Middle frontal gyrus (tissue), 1 donor: Measurements from ENCODE around the gene FUOM.

Experiments used
- DNase-seq: peaks from one replicate; pipeline ENCODE4 v3.0.0-alpha.2; 2015; ENCODE audit warnings: low spot score; ENCODE audit errors: extremely low spot score

FUOM gene

GRCh38 chr10:133313192-133313591, 44.6 kb downstream of the FUOM start:
- no peak for DNase-seq

- DNase-seq: no peak
Observed at GRCh38 chr10:133312769-133313145, 45.1 kb downstream of the FUOM start.

DNA sequence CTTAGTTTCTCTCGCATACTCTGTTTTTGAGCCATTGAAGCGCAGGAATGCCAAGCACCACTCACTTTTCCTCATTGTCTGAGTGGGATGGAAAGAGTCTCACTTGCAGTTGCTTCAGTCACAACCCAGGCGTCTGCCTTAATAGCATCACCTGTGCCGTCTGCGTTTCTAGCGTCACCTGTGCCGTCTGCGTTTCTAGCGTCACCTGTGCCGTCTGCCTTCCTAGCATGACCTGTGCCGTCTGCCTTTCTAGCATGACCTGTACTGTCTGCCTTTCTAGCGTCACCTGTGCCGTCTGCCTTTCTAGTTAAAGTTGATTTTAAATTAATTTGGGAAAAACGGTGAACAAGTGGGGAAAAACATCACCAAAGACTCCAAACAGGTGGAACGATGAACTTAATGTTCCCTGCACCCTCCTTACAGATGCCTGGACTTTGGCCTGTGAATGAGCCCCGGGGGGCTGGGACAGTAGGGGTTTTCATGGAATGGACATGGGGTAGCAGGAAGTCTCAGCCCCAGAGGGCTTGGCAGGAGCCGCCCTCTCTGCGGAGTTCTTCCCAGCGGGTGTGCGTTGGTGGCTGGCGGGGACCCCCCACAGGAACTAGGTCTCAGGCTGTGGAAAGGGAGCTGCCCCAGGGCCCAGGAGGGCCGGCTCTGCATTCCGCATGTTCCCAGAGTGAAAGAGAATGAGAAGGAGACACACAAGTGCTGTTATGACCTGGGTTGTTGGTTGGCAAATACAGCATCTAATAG, 45.6 kb downstream of the FUOM start:
- no peak for DNase-seq

- no peak for DNase-seq
Observed at GRCh38 chr10:133311570-133311969, 46.2 kb downstream of the FUOM start.

- no peak for DNase-seq
Observed at GRCh38 chr10:133310789-133311188, 47.0 kb downstream of the FUOM start.

- no peak for DNase-seq
Observed at GRCh38 chr10:133310399-133310755, 47.4 kb downstream of the FUOM start.

DNA sequence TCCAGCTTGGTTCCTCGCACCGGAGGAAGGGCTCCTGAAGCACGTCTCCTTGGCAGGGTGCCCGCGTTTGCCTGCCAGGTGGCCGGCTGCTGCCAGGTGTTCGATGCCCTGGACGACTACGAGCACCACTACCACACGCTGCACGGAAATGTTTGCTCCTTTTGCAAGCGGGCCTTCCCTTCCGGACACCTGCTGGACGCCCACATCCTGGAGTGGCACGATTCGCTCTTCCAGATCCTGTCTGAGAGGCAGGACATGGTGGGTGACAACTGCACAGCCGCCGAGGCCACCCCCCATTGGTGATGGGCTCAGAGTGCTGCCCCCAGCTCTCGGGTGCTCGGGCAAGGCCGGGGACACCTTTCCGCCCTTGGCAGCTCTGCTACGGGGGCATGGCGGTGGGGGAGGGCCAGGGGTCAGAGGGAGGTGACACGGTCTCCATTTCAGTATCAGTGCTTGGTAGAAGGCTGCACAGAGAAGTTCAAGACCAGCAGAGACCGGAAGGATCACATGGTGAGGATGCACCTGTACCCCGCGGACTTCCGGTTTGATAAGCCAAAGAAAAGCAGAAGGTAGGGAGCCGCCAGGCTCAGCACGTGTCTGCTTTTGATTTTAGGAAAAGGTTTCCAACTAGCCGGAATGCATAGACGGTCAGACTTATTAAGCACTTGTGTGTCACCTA, 48.0 kb downstream of the FUOM start:
- DNase-seq: no peak

DNA sequence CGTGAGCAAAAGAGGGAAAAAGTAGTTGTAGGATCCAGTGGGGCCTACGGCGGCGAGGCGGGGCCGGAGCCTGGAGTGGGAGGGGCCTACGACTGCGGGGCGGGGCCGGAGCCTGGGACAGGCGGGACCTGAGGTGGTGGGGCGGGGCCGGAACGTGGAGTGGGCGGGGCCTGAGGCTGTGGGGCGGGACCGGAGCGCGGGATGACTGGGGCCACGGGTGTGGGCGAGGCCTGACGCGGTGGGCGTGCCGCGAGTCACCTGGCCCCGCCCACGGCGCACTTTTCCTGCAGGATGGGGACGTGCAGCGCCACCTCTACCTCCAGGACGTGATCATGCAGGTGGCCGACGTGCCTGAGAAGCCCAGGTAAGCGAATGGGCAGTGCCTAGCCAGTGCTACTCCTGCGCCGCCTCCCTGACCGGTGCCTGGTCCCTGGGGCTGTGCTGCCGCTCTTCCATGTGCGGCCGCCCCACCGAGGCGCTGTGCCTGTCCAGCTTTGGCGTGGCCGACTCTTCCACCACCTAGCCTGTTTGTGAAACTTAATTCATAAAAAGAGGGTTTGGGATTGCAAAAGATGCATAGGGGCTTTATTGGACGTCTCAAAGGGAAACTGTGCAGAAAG, 48.6 kb downstream of the FUOM start:
- DNase-seq: peak; percentile 59

GRCh38 chr10:133308421-133309099, 49.3 kb downstream of the FUOM start, which contains the start of the genes TUBGCP2 and ZNF511:
Gene TUBGCP2 (minus strand): TSS chr10:133308872. CDS start chr10:133302941, 5,931 bp downstream.
Gene ZNF511 (plus strand): TSS chr10:133308914. CDS start chr10:133308944, 30 bp downstream.
- DNase-seq: peak; percentile 79

- no peak for DNase-seq
Observed at GRCh38 chr10:133307776-133308420, 49.9 kb downstream of the FUOM start.

DNA sequence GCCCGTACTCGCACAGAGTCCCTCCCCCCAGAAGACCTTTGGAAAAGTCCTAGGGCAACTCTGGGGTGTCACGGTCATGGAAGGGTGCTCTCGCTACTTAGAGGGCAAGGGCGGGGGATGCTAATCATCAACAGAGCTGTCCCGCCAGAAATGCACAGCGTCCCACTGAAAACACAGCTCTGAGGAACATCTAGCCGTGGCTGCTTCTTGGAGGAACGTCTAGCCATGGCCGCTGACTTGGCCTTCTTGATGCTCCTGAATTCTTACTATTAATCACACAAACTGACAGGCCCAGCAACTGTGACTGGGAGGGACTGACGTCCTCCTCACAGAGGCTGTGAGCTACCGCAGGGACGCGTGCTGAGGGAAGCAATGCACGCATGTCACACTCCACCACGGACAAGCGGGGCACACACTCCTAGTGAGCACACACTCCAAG, 50.9 kb downstream of the FUOM start:
- DNase-seq: no peak

DNA sequence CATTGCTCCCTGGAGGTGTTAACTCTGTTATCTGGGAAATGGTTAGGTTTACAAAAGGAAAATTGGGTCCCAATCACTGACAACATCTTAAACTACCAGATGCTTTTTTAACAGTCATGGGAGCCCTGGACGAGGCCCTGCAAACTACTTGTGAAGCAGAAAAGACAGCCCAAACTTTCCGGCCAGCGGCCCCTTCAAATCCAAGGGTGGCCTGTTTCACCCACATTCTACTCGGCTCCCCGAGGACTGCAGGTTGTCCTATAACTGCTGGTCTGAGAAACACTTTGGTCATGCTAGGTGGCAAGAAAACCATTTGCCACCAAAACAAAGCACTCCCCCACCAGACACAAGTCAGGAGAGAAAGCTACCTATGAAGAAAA, 51.7 kb downstream of the FUOM start:
- DNase-seq: no peak
